GM18858 (cell line): ENCODE measurements around the gene ASB11.
"Not testable (repeated sequence)": the region's sequence is repeated elsewhere in the genome, so short reads cannot be mapped to it uniquely, and the experiment has no call there.

Experiments
- ATAC-seq: cut with Tn5 transposase; IDR thresholded peaks from one replicate; pipeline ENCODE4 v1.9.1; 2021; ENCODE audit not compliant: unreplicated experiment

The ASB11 gene

DNA sequence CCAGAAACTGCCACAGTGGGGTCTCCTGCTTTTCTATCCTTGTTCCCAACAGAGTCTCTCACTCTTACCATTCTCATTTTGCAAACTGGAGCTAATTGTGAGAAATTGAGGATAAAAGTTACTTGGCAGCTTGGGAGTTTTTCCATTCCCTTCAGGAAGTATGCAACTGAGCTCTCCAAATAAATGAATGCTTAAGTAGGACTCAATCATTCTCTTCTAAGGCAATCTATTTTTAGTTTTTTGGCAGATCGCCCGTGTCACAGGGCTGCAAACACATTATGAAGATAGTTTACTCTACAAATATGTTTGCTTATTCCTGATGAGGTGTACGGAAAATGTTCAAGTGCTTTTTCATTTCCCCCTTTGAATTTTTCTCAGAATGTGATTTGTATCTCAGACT lies 5.3 kb downstream of the ASB11 start:
- ATAC-seq: no peak

- not testable (repeated sequence) for ATAC-seq
These were observed 9.5 kb downstream of the ASB11 start for GRCh38 chrX:15305899-15306298.

- no peak for ATAC-seq
These were observed 13.5 kb downstream of the ASB11 start for GRCh38 chrX:15301924-15302323.

GRCh38 chrX:15299941-15300851 lies 15.2 kb downstream of the ASB11 start:
- no peak for ATAC-seq

DNA sequence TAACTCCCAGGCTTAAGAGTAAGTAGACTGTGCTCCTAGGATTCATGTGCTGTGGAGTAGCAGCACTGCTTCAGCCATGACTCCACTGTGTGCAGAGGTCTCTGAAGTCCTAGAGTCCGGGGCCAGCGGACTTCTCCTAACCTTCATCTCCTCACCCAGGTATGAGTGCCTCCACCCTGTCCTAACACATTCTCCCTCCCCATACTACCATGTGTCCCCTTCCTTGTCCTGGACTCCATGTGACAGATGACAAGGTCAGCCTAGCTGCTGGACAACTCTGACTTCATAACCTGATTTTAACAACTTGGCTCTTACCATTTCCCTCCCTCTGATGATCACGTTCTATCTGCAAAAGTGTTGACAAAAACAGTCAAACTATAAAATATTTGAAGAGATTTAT lies 16.7 kb downstream of the ASB11 start:
- ATAC-seq: no peak

DNA sequence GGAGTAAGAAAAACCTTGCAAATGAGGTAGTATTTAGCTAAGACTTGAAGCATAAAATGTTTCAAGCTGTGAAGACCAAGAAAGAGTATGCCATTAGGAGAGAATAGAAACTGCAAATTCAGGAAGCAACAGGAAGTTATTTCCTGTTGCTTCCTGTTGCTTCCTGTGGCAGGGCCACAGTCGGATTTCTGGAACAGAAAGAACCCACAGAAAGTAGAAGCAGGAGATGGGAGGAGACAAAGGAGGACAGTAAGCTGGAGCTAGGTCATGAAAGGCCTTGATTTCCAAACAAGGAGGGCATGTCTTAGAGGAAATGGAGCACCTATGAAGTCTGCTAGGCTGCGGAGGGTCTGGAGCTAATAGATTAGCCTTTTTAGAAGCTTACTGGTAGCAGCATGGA lies 17.2 kb downstream of the ASB11 start:
- no peak for ATAC-seq

DNA sequence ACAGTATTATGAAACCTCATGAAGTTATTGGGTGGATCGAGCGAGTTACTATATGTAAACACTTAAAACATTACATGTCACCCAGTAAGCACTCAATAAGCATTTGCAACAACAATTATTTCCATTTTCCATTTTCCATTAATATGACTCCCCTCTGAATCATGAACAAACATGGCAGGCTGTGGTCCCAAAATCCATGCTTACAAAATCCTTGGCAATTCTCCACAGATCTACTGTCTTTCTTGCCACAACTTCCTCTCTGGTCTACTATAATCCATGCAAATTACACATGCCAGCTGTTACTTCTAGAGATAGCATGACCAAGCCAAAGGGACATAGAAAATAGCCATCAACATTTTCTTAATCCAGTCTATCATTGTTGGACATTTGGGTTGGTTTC lies 22.0 kb downstream of the ASB11 start:
- no peak for ATAC-seq

DNA sequence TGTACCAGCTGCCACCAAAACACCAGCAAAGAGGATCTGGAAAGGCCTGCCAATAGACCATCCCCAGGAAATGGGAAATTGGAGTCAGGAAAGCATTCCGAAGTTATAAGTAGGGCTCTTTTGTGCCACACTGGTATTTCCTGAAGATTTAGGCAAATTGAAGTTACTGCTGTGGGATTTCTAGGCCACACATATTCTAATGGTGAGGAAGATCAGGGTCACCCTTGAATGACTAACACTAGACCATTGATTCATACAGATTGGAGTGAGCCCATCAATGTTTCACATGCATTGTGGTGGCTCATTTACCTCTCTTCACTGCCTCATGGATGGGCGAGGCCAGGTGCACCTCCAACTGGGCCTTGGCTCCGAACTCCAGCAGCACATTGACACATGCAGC lies 22.6 kb downstream of the ASB11 start:
- no peak for ATAC-seq

DNA sequence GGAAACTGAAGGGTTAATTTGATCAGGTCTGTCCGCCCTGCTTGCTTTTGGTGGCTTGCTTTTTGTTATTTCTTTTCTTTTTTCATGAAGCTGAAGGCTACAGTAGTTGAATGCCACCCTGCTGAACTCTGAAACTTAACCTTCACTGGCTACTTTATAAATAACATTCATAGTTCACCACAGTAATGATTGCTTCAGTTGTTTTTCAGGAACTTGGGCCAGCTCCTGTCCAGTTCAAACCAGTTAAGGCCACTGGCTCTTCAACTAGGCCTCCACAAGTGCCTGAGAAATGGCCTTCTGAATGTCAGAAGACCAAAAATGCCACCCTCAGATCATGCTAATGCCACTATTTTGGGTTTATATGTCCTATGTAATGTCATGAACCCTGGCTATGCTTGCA lies 37.8 kb downstream of the ASB11 start:
- no peak for ATAC-seq

GRCh38 chrX:15274946-15275345 lies 40.5 kb downstream of the ASB11 start:
- ATAC-seq: no peak

DNA sequence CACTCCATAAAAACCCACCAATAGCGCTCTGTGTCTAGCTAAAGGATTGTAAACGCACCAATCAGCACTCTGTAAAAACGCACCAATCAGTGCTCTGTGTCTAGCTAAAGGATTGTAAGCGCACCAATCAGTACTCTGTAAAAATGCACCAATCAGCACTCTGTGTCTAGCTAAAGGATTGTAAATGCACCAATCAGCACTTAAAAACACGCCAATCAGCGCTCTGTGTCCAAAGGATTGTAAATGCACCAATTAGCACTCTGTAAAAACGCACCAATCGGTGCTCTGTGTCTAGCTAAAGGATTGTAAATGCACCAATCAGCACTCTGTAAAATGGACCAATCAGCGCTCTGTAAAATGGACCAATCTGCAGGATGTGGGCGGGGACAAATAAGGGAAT lies 42.2 kb downstream of the ASB11 start:
- ATAC-seq: not testable (repeated sequence)

- ATAC-seq: no peak
These were observed 43.7 kb downstream of the ASB11 start for GRCh38 chrX:15271757-15272156.

GRCh38 chrX:15269618-15270521 lies 45.6 kb downstream of the ASB11 start, which contains the start of gene ASB9:
Gene ASB9 (minus strand): TSS chrX:15270083. CDS start chrX:15269874, 209 bp downstream.
- ATAC-seq: no peak

DNA sequence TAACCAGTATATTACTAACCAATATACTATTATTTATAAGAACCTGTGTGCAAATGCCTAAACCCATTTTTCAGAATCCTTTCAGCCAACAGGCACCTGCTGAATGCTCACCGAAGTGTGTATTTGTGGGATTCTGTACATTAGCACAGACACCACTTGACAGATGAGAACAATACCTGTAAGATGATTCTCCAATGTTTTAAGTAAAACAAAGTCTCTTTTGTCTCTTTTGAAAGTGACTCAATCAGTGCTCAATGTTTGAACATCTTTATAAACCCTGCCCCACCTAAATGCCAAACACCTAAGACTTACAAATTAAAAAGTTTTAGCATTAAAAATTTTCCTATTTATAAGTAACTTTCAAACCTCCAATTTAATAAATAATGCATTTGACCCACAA lies 46.3 kb downstream of the ASB11 start:
- ATAC-seq: no peak

DNA sequence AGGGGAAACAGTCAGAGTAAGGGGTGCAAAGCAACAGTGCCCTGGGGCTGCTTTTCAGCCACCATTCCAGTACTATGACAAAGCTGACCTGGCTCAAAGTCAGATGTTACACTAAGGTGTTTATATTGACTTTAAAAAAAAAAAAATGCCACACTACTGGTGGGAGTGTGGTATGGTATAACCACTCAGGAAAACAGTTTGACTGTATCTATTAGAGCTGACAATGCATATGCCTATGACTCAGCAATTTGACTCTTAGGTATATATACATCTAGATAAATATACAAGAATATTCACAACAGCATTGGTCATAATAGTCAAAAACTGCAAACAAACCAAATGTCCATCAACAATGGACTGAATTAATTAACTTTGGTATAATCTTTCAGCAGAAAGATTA lies 60.6 kb downstream of the ASB11 start:
- ATAC-seq: no peak

GRCh38 chrX:15245896-15246295 lies 69.5 kb downstream of the ASB11 start:
- no peak for ATAC-seq

GRCh38 chrX:15244421-15244820 lies 71.0 kb downstream of the ASB11 start:
- no peak for ATAC-seq

GRCh38 chrX:15242899-15243555 lies 72.4 kb downstream of the ASB11 start:
- ATAC-seq: no peak

DNA sequence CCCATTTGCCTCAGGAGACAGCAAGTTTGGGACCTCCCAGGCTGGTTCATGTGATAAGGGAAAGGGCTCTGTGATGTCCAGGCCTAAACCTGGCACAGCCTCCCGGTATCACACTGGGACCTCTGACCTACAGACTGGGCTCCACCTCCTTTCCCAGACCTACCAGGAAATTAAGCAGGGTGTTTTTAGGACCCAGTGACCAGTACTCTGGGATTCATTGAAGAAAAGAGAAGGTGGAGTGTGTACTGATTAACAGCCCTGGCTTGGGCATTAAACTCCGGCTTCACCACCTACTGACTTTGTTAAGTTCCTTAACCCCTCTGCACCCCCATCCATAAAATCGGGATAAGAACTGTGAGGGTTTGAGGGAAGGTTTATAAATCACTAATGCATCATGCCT lies 74.1 kb downstream of the ASB11 start:
- ATAC-seq: no peak

- no peak for ATAC-seq
These were observed 75.0 kb downstream of the ASB11 start for GRCh38 chrX:15240414-15240813.

DNA sequence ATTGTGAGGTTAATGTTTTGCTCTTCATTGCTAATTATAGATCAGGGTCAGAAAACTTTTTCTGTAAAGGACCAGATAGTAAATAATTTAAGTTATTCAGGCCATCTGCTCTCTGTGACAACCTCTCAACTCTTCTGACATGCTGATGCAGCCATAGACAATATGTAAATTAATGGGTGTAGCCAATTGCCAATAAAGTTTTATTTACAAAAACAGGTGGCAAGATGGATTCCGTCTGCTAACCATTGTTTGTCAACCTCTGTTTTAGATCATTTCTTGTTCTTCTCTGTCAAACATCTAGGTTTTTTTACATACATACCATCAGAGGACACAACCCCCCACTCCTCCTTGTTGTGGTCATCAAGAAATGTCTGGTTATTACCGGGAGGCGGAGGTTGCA lies 79.3 kb downstream of the ASB11 start:
- no peak for ATAC-seq
